GM12875 (cell line): ENCODE measurements around the gene TCF21.

Source experiments
- H3K4me3 ChIP-seq: one replicate; pipeline ENCODE4 v1.5.1; 2011; ENCODE audit warnings: low read depth, low read length, control low read depth
- TF ChIP-seq, protein P1 (sequence below): IDR thresholded peaks from 2 replicates; pipeline ENCODE4 v1.5.1; 2011; ENCODE audit warnings: low read depth, mild to moderate bottlenecking, control low read depth, inconsistent platforms, low read length, moderate library complexity, borderline replicate concordance; ENCODE audit not compliant: insufficient read depth

Gene TCF21

GRCh38 chr6:133894369-133894768, 5.5 kb downstream of the TCF21 start:
- H3K4me3 ChIP-seq = no peak overlapping the region
- TF ChIP-seq, protein P1, sequence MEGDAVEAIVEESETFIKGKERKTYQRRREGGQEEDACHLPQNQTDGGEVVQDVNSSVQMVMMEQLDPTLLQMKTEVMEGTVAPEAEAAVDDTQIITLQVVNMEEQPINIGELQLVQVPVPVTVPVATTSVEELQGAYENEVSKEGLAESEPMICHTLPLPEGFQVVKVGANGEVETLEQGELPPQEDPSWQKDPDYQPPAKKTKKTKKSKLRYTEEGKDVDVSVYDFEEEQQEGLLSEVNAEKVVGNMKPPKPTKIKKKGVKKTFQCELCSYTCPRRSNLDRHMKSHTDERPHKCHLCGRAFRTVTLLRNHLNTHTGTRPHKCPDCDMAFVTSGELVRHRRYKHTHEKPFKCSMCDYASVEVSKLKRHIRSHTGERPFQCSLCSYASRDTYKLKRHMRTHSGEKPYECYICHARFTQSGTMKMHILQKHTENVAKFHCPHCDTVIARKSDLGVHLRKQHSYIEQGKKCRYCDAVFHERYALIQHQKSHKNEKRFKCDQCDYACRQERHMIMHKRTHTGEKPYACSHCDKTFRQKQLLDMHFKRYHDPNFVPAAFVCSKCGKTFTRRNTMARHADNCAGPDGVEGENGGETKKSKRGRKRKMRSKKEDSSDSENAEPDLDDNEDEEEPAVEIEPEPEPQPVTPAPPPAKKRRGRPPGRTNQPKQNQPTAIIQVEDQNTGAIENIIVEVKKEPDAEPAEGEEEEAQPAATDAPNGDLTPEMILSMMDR = no peak

GRCh38 chr6:133894795-133895358, 6.0 kb downstream of the TCF21 start:
- no peak overlapping the region for H3K4me3 ChIP-seq
- TF ChIP-seq, protein P1 = no peak

DNA sequence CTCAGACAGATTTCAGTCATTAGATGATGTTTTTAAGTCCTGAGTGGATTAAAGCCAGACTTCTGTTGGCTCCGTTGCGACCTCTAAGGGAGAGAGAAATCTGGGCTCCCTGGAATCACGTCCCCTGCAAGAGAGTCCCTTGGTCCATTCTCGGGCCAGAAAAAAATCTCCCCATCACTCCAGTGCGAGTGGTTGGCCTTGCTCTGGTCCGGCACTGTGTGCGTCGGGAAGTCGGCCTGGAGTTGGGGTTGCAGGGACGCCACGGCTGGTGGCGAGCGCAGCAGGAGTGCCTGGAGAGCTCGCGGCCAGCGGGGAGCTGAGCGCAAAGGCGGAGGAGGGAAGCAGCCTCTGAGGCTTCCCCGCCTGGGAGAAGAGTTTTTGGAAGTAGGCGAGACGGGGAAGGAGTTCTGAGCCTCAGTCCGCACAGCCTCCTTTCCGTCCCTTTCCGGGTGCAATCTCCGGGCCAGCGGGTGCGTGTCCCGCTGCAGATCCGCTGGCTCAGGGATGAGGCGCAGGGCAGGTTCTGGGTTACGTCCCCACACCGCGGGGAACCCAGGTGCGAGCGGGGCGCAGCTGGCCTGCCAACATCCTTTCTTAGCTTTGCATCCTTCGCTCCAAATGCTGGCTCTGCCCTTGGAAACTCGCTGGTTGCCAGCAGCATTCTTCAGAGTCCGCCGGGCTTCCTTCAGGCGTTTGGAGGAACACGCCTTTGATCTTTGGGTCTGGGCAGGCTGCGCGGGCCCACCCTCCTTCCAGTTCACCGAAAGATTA, 6.8 kb downstream of the TCF21 start:
- TF ChIP-seq, protein P1 = no peak
- no peak overlapping the region for H3K4me3 ChIP-seq

- TF ChIP-seq, protein P1 = no peak
- H3K4me3 ChIP-seq = no peak overlapping the region
Observed at GRCh38 chr6:133896344-133896721, 7.4 kb downstream of the TCF21 start.

- H3K4me3 ChIP-seq = no peak overlapping the region
- TF ChIP-seq, protein P1 = no peak
Observed at GRCh38 chr6:133898263-133898662, 9.3 kb downstream of the TCF21 start.

DNA sequence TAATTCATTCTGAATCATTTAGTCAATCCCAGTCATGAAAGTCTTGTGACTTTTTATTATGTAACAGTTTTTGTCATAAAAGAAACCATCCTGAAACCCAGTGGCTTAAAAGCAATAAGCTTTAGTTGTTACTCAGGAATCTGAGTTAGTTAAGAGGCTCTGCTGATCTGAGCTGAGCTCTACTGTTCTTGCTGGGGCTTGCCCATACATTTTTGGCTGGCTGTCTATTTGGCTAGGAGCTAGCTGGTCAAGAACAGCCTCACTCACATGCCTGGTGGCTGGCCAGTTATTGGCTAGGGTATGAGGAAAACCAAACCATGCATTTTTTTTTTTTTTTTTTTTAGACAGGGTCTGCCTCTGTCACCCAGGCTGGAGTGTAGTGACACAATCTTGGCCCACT, 10.6 kb downstream of the TCF21 start:
- TF ChIP-seq, protein P1 = no peak

GRCh38 chr6:133903855-133904254, 14.9 kb downstream of the TCF21 start:
- TF ChIP-seq, protein P1 = no peak
- H3K4me3 ChIP-seq = no peak overlapping the region

More for the DNA sequence above, 10.6 kb downstream of the TCF21 start:
- no peak overlapping the region for H3K4me3 ChIP-seq
